Activated CD4-positive, alpha-beta memory T cell treated with anti-CD3 and anti-CD28 coated beads for 36 hours (primary cell): ENCODE results near the gene PPP2R3A. TPM values are rescaled to one million over a fixed set of nuclear protein-coding genes. Genes with fewer than 3 reads are reported as not detected.

Experiments
- CTCF ChIA-PET: fragments of 350-600 bp; sonication (Branson Sonifier 250); formaldehyde crosslinking; loops from one replicate; lab custom pipeline; 2021; ENCODE audit warnings: antibody characterized with exemption, inconsistent platforms; lab: Charles Lee
- POLR2A ChIA-PET: fragments of 350-600 bp; sonication (Branson Sonifier 250); formaldehyde crosslinking; loops from one replicate; lab custom pipeline; 2021; ENCODE audit warnings: antibody characterized with exemption; lab: Charles Lee
- DNase-seq: peaks from one replicate; pipeline ENCODE4 v3.0.0-alpha.2; 2020
- H3K27ac Mint-ChIP-seq: one replicate; pipeline ENCODE4 v1.8.0; 2021; ENCODE audit warnings: mixed read lengths
- H3K27me3 Mint-ChIP-seq: one replicate; pipeline ENCODE4 v1.8.0; 2021; ENCODE audit warnings: mixed read lengths
- H3K36me3 Mint-ChIP-seq: one replicate; pipeline ENCODE4 v1.8.0; 2021; ENCODE audit warnings: mixed read lengths
- H3K4me1 Mint-ChIP-seq: one replicate; pipeline ENCODE4 v1.8.0; 2021; ENCODE audit warnings: low read depth, mixed read lengths
- H3K4me3 Mint-ChIP-seq: one replicate; pipeline ENCODE4 v1.8.0; 2021; ENCODE audit warnings: mild to moderate bottlenecking, mixed read lengths
- H3K9me3 Mint-ChIP-seq: one replicate; pipeline ENCODE4 v1.8.0; 2021; ENCODE audit warnings: mixed read lengths
- intact Hi-C: fragments of 100-400 bp; cut with micrococcal nuclease; formaldehyde crosslinking; loops from one replicate; pipeline ENCODE4 v1.15.1; 2023
- total RNA-seq, 2 experiments: library from RNA; stranded (reverse); gene quantifications; one replicate each; pipeline ENCODE4 v1.2.3, GENCODE V29; 2021

The PPP2R3A gene
- total RNA-seq, 2 experiments from 2014 or later = 0.17 to 0.33 TPM

GRCh38 chr3:136194409-136195257 is 229.1 kb downstream of the PPP2R3A start:
- Mint-ChIP-seq H3K4me1 (peaks cover 36% of the 10 kb centered on the region), H3K9me3 (no peaks in the 10 kb centered on the region), H3K27me3 (peaks cover 3% of the 10 kb centered on the region), H3K4me3 (peak overlapping the region; percentile 95), H3K27ac (peak overlapping the region; percentile 99), H3K36me3 (peaks cover 40% of the 10 kb centered on the region)
- ChIA-PET POLR2A (interaction anchor here (0.5 to 4.0 kb wide), 9 partner anchors 12 to 667 kb away, joined by 3 to 46 read pairs (median 4); partner anchors contain the start of genes NCK1 and STAG1), CTCF (interaction anchor here (0.9 to 1.7 kb wide), 4 partner anchors 12 to 558 kb away, joined by 3 to 5 read pairs (median 4); partner anchors contain the start of gene STAG1)
- intact Hi-C loops = loop anchor here (5.0 to 10.0 kb wide), 3 partner anchors 538 to 1710 kb away; partner anchors contain the start of genes ANAPC13 and CEP63
- DNase-seq = peak; percentile 81

DNA sequence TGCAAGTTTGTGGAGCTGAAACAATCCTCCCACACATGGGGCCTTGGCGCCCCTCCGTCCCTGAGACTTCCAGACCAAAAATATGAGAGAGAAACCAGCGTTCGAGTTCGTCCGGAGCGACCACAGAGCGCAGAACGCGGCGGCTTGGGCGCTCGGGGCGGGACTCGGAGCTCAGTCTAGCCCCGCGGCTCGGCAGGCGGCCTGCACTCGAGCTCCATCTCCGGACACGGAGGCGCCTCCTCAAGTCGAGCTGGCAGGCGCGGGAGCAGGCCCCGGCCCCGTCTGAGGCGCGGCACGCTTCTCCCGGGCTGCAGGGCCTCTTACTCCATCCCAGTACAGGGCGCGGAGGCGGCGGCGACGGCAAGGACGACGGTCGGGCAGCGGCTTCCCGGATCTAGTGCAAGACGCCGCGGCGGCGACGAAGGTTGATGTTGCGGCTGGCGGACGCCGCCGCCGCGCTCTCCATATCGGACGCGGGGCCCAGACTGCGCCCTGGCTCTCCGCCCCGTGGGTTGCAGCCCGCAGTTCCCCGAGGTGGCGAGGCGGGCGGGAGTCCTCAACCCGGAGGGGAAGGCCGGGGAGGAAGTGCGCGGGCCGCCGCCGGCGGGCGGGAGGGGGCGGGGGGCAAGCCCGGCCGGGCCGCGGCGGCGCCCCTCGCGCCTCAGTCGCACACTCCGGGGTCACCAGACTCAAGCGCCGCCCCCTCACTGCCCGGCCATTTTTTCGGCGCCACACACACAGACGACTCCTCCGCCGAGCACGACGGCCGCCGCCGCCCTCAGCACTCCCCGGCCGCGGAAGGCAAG is 229.9 kb downstream of the PPP2R3A start:
- H3K9me3 Mint-ChIP-seq = no peaks in the 10 kb centered on the region
- peaks cover 29% of the 10 kb centered on the region for H3K4me1 Mint-ChIP-seq
- intact Hi-C loops = loop anchor here (1.0 to 10.0 kb wide), 9 partner anchors 24 to 1711 kb away; partner anchors contain the start of genes ANAPC13, CEP63, NCK1 and PCCB
- peaks cover 37% of the 10 kb centered on the region for H3K36me3 Mint-ChIP-seq
- H3K27ac Mint-ChIP-seq = peak overlapping the region; percentile 99
- ChIA-PET POLR2A (interaction anchor here (0.5 to 4.0 kb wide), 12 partner anchors 12 to 667 kb away, joined by 3 to 46 read pairs (median 6); partner anchors contain the start of genes NCK1 and STAG1), CTCF (interaction anchor here (0.8 to 3.2 kb wide), 6 partner anchors 10 to 557 kb away, joined by 3 to 27 read pairs (median 3); partner anchors contain the start of genes PCCB and STAG1)
- peak overlapping the region; percentile 95 for H3K4me3 Mint-ChIP-seq
- DNase-seq = peak; percentile 71
- peaks cover 5% of the 10 kb centered on the region for H3K27me3 Mint-ChIP-seq

- H3K27ac Mint-ChIP-seq = peak within 1 kb of the TSS; percentile 99
- ChIA-PET POLR2A (interaction anchor here (1.0 to 4.0 kb wide), 10 partner anchors 8 to 666 kb away, joined by 3 to 46 read pairs (median 8); partner anchors contain the start of genes NCK1 and STAG1), CTCF (interaction anchor here (0.8 to 3.2 kb wide), 6 partner anchors 11 to 562 kb away, joined by 3 to 27 read pairs (median 3); partner anchors contain the start of genes PCCB and STAG1)
- H3K9me3 Mint-ChIP-seq = no peaks in the 10 kb centered on the region
- peaks cover 5% of the 10 kb centered on the region for H3K27me3 Mint-ChIP-seq
- intact Hi-C loops = loop anchor here (1.0 to 10.0 kb wide), 9 partner anchors 25 to 1711 kb away; partner anchors contain the start of genes ANAPC13, CEP63, NCK1 and PCCB
- DNase-seq = peak; percentile 82
- H3K4me1 Mint-ChIP-seq = peaks cover 24% of the 10 kb centered on the region
- H3K36me3 Mint-ChIP-seq = peaks cover 32% of the 10 kb centered on the region
- H3K4me3 Mint-ChIP-seq = peak within 1 kb of the TSS; percentile 95
These were observed 230.5 kb downstream of the PPP2R3A start, which contains the start of gene MSL2 for GRCh38 chr3:136196064-136196400. TSS of gene MSL2 (minus strand) at chr3:136196335. CDS start at chr3:136195113, 1,222 bp downstream.

DNA sequence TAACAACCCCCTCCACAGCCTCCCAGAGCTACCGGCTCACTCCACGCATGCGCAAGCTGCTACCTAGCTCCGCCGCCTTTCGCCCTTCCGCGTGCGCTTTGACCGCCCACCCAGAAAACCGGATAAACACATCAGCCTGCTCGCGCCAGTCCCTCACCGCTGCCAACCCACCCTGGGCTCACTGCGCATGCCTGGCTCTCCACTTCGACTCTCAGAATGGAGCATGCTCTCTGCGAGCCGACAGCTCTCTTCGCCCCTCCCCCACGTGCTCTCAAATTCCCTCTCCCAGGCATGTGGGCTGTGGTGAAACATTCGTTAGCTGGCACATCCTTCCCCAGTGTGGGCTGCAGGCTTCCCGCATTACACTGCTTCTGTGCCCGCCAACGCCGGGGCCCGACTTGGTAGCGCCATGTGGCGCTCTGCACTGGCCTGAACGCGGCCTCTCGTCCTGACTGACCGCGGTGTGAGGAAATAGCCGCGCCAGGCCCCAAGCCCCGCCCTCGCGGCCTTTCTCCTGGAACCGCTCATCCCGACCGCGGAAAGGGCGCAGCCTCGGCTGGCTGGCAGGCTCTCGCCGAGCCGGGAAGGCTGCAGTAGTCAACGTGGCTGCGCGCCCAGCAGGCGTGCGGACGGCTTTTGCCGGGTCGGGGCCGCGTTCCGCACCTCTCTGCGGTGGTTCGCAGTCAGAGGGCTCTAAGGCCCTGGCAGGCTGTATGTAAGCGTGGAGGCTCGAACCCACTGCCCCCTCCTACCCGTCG is 231.1 kb downstream of the PPP2R3A start:
- Mint-ChIP-seq H3K4me1 (peaks cover 18% of the 10 kb centered on the region), H3K9me3 (no peaks in the 10 kb centered on the region), H3K36me3 (peaks cover 32% of the 10 kb centered on the region), H3K27me3 (peaks cover 5% of the 10 kb centered on the region), H3K27ac (peak overlapping the region; percentile 99), H3K4me3 (peak overlapping the region; percentile 95)
- intact Hi-C loops = loop anchor here (1.0 to 10.0 kb wide), 9 partner anchors 25 to 1712 kb away; partner anchors contain the start of genes ANAPC13, CEP63, NCK1 and PCCB
- DNase-seq = peak; percentile 100
- ChIA-PET POLR2A (interaction anchor here (1.0 to 4.0 kb wide), 9 partner anchors 9 to 665 kb away, joined by 3 to 46 read pairs (median 7); partner anchors contain the start of genes NCK1 and STAG1), CTCF (interaction anchor here (0.7 to 3.2 kb wide), 10 partner anchors 11 to 561 kb away, joined by 3 to 27 read pairs (median 4); partner anchors contain the start of genes PCCB and STAG1)

- Mint-ChIP-seq H3K4me3 (peak overlapping the region; percentile 95), H3K36me3 (peaks cover 31% of the 10 kb centered on the region), H3K27me3 (peaks cover 5% of the 10 kb centered on the region), H3K27ac (peak overlapping the region; percentile 99), H3K9me3 (no peaks in the 10 kb centered on the region), H3K4me1 (peaks cover 15% of the 10 kb centered on the region)
- no peak for DNase-seq
- ChIA-PET CTCF (interaction anchor here (0.7 to 3.2 kb wide), 7 partner anchors 12 to 555 kb away, joined by 3 to 27 read pairs (median 4); partner anchors contain the start of gene STAG1), POLR2A (interaction anchor here (0.5 to 4.0 kb wide), 11 partner anchors 10 to 665 kb away, joined by 3 to 46 read pairs (median 5); partner anchors contain the start of genes NCK1 and STAG1)
- intact Hi-C loops = loop anchor here (2.0 to 10.0 kb wide), 4 partner anchors 118 to 1712 kb away; partner anchors contain the start of genes ANAPC13 and CEP63
These were observed 231.7 kb downstream of the PPP2R3A start for GRCh38 chr3:136197159-136197793.

Other genes starting within 250 kb of the PPP2R3A start
- 10 to 100 TPM; 37.2 to 38.5 TPM for gene MSL2, start 230.6 kb downstream of the PPP2R3A start, total RNA-seq